Activated CD8-positive, alpha-beta memory T cell treated with anti-CD3 and anti-CD28 coated beads, Interleukin-2, amount 50 U/mL, for 4 hours (primary cell): ENCODE measurements around the gene FGF16.
"Not testable (repeated sequence)": the region's sequence is repeated elsewhere in the genome, so short reads cannot be mapped to it uniquely, and the experiment has no call there.

Experiments
- DNase-seq: peaks from one replicate; pipeline ENCODE4 v3.0.0-alpha.2; 2020

FGF16 gene

DNA sequence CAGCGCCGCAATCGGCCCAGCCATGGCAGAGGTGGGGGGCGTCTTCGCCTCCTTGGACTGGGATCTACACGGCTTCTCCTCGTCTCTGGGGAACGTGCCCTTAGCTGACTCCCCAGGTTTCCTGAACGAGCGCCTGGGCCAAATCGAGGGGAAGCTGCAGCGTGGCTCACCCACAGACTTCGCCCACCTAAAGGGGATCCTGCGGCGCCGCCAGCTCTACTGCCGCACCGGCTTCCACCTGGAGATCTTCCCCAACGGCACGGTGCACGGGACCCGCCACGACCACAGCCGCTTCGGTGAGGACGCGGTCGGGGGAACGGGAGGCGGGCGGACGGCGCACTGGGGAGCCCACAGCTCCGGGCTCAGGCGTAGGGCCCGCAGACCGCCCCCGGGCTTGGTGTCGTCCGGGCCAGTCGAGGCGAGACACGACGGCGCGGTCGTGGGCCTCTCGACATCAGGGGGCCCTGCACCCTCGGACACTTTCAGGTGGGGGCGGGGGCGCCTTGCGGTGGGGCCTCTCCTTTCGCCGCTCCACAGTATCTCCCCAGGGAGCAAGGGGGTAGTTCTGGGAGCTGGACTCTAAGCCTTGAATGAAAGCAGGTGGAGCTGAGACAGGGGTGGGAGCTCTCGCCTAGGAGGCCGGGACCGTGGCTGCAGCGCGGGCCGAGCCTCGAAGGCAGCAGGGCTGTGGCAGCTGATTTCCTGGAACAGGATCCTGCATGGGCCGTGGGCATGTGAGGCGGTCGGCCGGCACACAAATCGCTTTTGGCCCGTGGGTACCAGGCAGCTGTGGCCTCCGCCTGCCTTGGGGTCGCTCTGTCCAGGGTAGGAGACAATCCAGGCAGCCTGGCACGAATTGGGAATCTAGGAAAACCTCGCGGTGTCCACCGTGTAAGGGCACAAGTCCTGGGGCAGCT, 722 bp downstream of the FGF16 start:
- no peak for DNase-seq

- no peak for DNase-seq
Observed at GRCh38 chrX:77450415-77450814, 3.2 kb downstream of the FGF16 start.

- DNase-seq, result no peak
Observed at GRCh38 chrX:77450996-77451395, 3.8 kb downstream of the FGF16 start.

- no peak for DNase-seq
Observed at GRCh38 chrX:77453190-77453589, 6.0 kb downstream of the FGF16 start.

- DNase-seq, result no peak
Observed at GRCh38 chrX:77455437-77455836, 8.2 kb downstream of the FGF16 start.

DNA sequence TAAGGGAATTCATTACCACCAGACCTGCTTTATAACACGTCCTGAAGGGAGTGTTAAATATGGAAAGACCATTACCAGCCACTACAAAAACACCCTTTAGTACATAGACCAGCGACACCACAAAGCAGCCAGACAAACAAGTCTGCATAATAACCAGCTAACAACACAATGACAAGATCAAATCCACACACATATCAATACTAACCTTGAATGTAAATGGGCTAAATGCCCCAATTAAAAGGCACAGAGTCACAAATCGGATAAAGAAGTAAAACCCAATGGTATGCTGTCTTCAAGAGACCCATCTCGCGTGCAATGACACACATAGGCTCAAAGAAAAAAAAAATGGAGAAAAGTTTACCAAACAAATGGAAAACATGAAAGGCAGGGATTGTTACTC, 36.9 kb downstream of the FGF16 start:
- DNase-seq, result no peak

DNA sequence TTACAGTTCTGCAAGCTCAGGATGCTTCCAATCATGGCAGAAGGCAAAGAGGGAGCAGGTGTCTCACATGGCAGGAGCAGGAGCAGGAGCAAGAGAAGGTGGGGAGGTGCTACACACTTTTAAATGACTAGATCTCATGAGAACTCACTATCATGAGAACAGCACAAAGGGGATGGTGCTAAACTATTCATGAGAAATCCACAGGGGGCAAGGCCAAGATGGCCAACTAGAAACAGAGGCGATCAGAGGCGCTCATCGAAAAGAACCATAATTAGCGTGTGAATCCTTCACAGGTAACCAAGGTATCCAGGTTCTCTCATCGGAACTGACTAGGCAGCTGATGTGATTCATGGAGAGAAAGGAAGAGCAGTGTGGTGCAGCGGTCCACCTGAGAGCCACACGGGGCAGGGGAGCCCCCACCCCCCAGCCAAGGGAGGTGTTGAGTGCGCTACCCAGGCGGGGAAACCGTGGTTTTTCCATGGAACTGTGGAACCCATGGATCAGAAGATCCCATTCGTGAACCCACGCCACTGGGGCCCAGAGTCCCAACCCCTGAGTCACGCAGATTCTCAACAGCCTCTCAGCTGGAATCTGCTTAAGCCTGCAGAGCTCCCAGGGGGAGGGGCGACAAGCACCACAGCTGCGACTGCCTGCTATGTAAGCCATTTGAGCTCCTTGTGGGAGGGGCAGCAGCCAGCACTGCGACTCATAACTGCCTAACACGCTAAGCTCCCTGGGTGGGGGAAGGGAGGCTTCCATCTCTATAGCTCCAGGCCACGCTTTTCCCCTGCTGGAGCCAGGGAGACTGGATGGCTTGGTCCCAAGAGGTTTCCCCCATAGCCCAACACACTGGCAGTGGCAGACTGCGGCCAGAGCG, 46.7 kb downstream of the FGF16 start:
- DNase-seq, result no peak

GRCh38 chrX:77500164-77500563, 53.0 kb downstream of the FGF16 start:
- DNase-seq, result not testable (repeated sequence)

- no peak for DNase-seq
Observed at GRCh38 chrX:77502951-77503525, 55.8 kb downstream of the FGF16 start.

DNA sequence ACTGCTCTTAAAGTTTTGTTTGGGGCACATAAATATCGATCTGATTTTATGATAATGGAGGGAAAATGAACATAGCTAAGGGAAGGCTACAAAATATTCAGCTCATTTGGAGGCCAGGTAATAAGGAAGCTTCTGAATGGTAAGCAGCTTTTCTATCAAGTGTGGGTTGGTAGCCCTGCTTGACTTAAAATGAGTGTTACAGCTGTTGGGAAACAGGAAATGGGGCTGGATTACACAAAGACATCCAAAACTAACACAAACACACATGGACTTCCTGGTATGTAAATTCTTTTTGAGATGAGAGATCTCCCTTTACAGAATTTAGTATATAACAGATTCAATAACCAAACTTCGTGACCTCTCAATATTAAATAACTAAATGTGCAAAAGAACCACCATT, 58.0 kb downstream of the FGF16 start:
- DNase-seq, result no peak
